Frontal cortex (tissue), 4 donors: Measurements from ENCODE around the gene ATP2B1. TPM values are rescaled to one million over a fixed set of nuclear protein-coding genes. Genes with fewer than 3 reads are reported as not detected.
A peak's percentile ranks its signal among the peaks of the same experiment; 100 is the strongest.
"Not testable (repeated sequence)": the region's sequence is repeated elsewhere in the genome, so short reads cannot be mapped to it uniquely, and the experiment has no call there.

Source experiments
- DNase-seq, 2 donors: peaks; one replicate each; pipeline ENCODE4 v3.0.0; 2012; ENCODE audit warnings: low spot score in 2 of 2
- FAIRE-seq: peaks from 2 replicates; lab custom pipeline; 2012; peaks lifted over from hg19 to GRCh38; lab: Jason Lieb, UNC
- total RNA-seq: library from RNA; depleted of rRNA; stranded (reverse); fragments of >200 nt; gene quantifications from one replicate; pipeline ENCODE4 v1.2.3, GENCODE V29; 2014
- donor health status: control.
- donor health status: control.
- donor health status: control.

ATP2B1 gene
- total RNA-seq, 1 donor from 2014 or later: 248 TPM

- FAIRE-seq: no peak
- DNase-seq: peak in 1 of 2 donors; percentile 12
Observed at GRCh38 chr12:89721291-89721987, 12.8 kb upstream of the ATP2B1 start.

GRCh38 chr12:89717759-89718523 is 9.3 kb upstream of the ATP2B1 start:
- DNase-seq (no peak), FAIRE-seq (no peak)

DNA sequence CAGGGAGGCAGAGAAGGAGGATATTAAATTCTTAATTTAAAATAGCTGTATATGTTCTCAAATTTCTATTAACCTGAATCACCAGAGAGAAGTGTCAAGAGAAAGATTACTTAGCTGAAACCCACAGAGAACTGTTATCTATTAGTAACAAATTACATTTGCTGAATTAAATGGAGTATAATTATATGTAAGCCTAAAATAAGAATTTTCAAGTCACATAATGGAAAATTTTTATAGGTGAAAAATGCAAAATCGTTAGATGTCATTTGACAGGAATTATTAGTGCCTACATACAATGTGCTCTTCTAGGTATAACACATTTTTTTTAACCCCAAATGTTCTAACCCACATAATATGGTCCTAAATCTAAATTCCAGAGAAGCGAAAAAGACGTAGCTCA is 4.1 kb upstream of the ATP2B1 start:
- no peak for FAIRE-seq
- no peak for DNase-seq

DNA sequence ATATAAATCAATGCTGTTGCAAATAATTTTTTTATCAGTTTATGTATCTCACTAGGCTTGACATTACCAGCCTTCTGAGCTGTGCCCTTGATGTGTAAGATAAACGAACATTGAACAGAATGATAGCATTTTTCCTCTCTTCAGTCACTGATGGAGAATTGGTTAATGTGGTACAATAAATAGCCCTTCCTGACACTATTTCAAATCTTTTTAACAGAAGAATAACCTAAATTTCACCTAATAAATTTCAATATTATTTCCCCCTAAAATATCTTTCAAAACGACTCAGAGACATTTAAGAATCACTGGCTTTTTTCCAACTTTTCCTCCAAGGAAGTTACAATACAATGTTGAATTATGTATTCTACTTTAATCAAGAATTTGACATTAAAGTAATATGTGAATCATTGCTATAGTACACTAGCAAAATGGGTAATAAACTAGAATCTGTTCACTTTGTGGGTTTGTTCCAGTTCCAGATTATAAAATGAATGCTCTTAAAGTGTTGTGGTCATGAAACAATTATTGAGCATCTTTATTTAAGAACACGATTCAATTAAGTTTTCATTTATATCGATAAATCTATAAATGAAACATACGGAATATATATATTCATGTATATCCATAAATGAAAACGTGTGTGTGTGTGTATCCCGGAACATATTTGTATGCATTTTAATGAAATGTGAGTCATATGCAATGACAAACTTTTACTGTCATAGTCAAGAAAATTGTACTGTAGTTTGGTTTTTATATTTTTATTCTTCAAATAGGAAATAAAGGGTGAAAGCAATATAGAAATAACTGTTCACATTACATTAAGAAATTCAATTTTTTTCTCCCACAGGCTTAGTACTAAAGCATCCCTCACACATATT is 2.5 kb upstream of the ATP2B1 start:
- FAIRE-seq: no peak

GRCh38 chr12:89709995-89710872 is 1.6 kb upstream of the ATP2B1 start:
- DNase-seq (no peak), FAIRE-seq (no peak)

More for the DNA sequence above, 2.5 kb upstream of the ATP2B1 start:
- no peak for DNase-seq

DNA sequence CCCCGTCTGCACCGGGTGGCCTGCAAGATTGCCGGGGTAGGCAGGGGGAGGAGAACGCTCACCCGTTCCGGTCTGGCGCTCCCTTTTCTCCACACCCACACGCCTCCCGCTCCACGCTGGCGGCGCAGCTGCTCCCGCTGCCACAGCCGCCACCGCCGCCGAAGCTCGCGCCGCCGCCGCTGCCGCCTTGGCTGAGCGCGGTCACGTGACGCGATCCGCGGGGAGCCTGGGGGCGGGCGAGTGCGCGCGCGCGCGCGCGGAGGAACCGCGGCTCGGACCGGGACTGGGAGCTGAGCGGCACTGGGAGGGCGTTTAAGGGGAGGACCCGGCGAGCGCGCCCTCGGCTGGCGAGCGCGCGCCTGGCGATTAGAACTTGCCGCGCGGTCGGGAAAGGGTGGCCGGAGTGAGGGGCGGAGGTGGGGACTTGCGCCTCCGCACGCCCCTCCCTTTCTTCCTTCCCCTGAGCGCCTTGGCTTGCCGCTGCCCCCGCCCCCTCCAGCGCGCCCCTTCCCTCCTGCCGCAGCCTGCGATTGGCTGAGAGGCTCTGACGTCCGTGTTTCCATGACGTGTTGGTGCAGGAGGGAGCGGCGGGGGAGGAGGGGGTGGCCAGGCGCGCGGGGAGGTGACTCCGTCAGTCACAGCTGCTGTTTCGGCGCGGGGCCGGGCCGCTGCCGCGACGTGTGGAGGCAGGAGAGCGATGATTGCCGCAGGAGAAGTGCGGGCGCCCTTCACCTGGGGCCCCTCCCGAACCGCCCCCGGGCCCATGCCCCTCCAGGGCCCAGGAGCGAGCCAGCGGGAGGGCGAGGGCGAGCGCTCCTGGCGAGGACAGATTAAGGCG is 738 bp upstream of the ATP2B1 start:
- FAIRE-seq: no peak
- DNase-seq: peak; percentile 94 to 96

DNA sequence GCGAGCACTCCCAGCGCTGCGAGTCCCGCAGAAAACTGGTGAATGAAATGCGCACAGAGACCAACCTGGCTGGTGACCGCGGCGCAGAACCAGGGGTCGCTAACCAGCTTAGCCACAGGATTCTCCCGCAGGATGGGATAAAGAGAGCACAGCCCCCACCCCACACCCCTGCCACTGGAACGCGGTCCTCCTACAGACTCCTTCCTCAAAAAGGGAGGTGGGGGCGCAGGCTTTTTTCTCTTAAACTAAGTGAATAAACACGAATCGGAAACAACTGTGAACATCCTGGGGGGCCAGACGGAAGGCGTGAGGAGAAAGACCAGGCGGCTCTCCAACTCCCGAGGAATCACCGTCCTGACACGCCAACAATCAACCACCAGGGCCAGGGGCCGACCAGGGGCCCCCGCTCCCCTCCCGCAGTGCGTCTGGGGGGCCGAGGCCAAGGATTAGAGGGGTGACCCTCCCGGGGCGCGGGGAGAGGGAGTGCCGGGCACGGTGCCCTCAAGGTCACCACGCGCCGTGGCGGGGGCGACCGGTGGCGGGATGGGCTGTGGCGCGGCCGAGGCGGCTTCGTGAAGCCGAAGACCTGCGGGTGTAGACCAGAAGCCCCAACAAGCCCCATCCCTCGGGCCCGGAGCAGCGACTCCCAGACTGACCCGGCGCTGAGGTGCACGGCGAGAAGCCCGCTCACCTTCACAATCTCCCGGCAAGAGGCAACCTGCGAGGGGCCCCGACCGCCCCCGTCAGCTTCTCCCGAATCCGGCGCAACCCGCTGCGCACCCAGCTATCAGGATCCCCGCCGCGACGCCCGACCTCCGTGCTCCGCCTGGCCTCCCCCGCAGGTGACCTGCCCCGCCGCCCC is 704 bp downstream of the ATP2B1 start:
- DNase-seq (peak; percentile 22 to 46), FAIRE-seq (no peak)

- DNase-seq (peak in 1 of 2 donors; percentile 29), FAIRE-seq (no peak)
Observed at GRCh38 chr12:89706986-89707702, 1.5 kb downstream of the ATP2B1 start.

DNA sequence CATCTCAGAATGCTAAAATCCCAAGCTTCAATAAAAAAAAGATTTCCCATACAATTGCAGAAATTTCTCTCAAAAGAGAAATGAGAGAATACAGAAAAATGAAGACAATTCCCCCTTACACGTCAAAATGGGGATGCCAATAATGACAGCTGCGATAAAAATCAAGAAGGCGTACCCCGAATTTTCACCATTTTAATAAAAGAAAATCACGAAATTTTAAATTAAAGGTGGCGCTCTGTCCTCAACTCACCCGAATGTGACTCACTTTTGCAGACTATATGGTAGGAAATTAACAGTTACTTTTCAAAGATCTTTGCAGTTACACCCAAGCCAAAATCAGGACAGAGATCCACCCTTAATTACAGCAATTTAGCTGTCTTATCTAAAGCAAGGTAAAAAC is 2.1 kb downstream of the ATP2B1 start:
- no peak for FAIRE-seq
- DNase-seq: no peak

GRCh38 chr12:89704457-89704856 is 4.2 kb downstream of the ATP2B1 start:
- DNase-seq (no peak), FAIRE-seq (no peak)

GRCh38 chr12:89703768-89704167 is 4.9 kb downstream of the ATP2B1 start:
- no peak for DNase-seq
- no peak for FAIRE-seq

DNA sequence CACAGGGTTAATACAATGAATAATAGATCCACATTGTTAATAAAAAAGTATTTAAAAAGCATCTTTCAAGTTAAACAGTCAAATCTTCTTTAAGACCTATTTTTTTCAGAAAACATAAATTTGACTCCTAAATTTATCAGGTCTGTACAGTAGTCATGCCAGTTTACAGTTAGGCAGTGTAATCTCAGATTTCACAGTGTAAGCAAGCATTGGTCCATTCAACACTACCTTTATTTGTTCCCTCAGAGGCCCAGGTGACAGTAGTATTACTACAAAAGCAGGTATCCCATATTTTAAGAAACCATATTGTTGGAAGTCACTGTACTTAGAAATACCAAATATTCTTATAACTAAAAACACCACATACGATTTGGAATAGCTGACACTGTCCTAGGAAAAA is 6.1 kb downstream of the ATP2B1 start:
- DNase-seq (no peak), FAIRE-seq (no peak)

DNA sequence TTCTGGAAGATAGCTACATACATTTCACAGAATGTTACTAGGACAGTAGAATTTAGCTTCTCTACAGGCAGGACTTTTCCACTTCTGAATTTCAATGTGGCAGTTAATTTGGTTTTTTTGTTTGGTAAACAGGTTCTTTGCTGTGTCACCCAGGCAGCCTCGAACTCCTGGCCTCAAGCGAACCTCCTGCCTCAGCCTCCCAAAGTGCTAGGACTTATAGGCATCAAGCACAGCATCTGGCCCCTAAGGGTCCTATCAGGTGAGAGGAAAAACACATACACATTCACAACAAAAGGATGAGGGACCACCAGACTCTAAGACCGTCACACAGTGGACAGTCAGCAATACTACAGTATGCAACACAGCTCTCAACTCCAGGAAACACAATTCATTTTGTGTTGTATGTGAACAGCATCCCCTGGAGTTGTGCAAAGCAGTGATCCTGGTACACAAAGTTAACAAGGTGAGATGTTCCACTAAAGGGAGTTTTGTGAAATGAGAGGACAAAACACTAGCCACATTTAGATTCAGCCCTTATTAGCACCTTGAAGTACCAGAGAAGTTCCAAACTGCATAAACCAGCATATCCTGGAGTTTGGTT is 6.9 kb downstream of the ATP2B1 start:
- FAIRE-seq (no peak), DNase-seq (no peak)

DNA sequence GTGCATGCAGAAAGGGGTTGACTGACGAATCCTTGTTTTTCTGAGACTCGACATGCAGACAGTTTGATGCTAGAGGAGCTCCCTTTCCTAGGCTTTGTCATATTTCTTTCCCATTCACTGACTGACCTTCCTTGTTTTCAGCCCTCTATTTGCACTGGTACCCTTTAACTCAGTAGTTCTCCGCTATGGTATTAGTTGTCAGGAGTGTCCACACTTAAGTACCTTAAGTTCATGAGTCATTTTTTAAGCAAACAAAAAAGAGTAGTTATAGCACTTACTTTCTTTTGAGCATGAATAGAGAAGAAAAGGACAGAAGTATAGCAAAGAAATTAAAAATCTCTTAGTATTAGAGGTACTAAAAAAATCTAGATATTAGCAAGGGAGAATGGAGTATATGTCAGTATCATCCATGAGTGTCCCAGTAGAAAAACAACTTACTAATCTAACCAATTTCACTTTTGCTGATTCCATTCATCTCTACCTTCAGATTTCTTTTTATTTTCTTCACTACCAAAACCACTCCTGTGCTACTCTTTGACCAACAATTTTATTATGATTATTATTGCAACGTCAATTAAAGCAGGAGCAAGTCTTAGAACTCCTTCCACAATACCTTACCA is 8.3 kb downstream of the ATP2B1 start:
- DNase-seq (no peak), FAIRE-seq (no peak)

DNA sequence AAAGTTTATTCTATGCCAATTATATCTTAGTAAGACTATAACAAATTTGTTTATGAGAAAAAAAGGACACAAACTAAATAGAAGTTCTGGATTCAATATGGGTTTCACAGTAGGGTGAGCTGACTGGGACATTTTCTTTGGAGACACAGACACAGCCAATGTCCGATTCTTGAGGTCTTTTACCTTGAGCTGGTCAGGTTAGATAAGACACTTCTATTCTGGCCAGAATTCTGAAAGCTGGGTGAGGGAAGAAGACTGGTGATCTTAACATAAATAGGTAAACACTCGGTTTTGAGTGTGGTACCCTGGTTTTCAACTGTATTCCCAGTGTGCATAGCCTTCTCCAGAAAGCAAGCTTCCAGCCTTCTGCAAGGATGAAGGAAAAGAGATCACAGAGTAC is 10.0 kb downstream of the ATP2B1 start:
- no peak for DNase-seq
- no peak for FAIRE-seq

- FAIRE-seq, DNase-seq: not testable (repeated sequence)
Observed at GRCh38 chr12:89697728-89698127, 10.9 kb downstream of the ATP2B1 start.
